B cell (primary cell): ENCODE results near the gene RHOG. TPM values are rescaled to one million over a fixed set of nuclear protein-coding genes. Genes with fewer than 3 reads are reported as not detected.

Source experiments
- ATAC-seq: fragments of 200-7000 bp; cut with Tn5 transposase; one replicate; pipeline ENCODE4 v1.10.0; 2021; ENCODE audit warnings: low read depth, mild to moderate bottlenecking, moderate number of reproducible peaks, moderate library complexity
- CTCF ChIA-PET: fragments of 350-600 bp; sonication (Branson Sonifier 250); formaldehyde crosslinking; loops from one replicate; lab custom pipeline; 2021; ENCODE audit warnings: antibody characterized with exemption, inconsistent platforms; lab: Charles Lee
- POLR2A ChIA-PET: fragments of 350-600 bp; sonication (Branson Sonifier 250); formaldehyde crosslinking; loops from one replicate; lab custom pipeline; 2021; ENCODE audit warnings: antibody characterized with exemption; lab: Charles Lee
- DNase-seq: peaks from one replicate; pipeline ENCODE4 v3.0.0; 2013
- H2AFZ ChIP-seq: 2 replicates; pipeline ENCODE4 v1.6.1; 2012; ENCODE audit warnings: mild to moderate bottlenecking, low read depth, low read length; ENCODE audit not compliant: insufficient read depth, poor library complexity, severe bottlenecking
- H3K27ac ChIP-seq, 2 donors: 1 replicate in 1 of 2; 2 replicates in 1 of 2; pipeline ENCODE4 v1.5.1; 2012 to 2013; ENCODE audit warnings: low read length in 2 of 2, mild to moderate bottlenecking in 2 of 2, moderate library complexity in 1 of 2
- H3K27me3 ChIP-seq, 4 experiments: fragments of 200-600 bp in 1 of 4; sonication (generic) in 1 of 4; replicated peaks in 1 of 4; 1 replicate in 2 of 4; 2 replicates in 2 of 4; pipeline versions ENCODE4 v1.6.1 to v1.7.0; 2013 to 2016; ENCODE audit warnings: low read length in 3 of 4, mild to moderate bottlenecking in 2 of 4, mixed read lengths in 1 of 4, moderate library complexity in 1 of 4; ENCODE audit not compliant: insufficient read depth in 4 of 4, control insufficient read depth in 3 of 4; ENCODE audit errors: control extremely low read depth in 1 of 4
- H3K36me3 ChIP-seq, 2 experiments: replicated peaks in 1 of 2; 1 replicate in 1 of 2; 2 replicates in 1 of 2; pipeline versions ENCODE4 v1.6.1 to v1.7.1; 2013; ENCODE audit warnings: low read length in 1 of 2; ENCODE audit not compliant: insufficient read depth in 2 of 2, control insufficient read depth in 1 of 2; ENCODE audit errors: control extremely low read depth in 1 of 2, extremely low read depth in 1 of 2
- H3K4me1 ChIP-seq, 2 donors: fragments of 200-600 bp in 1 of 2; sonication (generic) in 1 of 2; 1 replicate in 1 of 2; 2 replicates in 1 of 2; pipeline versions ENCODE4 v1.5.1 to v1.6.1; 2013 to 2017; ENCODE audit warnings: low read length in 2 of 2; ENCODE audit not compliant: control insufficient read depth in 2 of 2, insufficient read depth in 2 of 2
- H3K4me2 ChIP-seq: replicated peaks from 2 replicates; pipeline ENCODE3; 2012; ENCODE audit warnings: mild to moderate bottlenecking, low read depth, low read length; ENCODE audit not compliant: poor library complexity, severe bottlenecking
- H3K4me3 ChIP-seq, 5 experiments: fragments of 200-600 bp in 1 of 5; sonication (generic) in 1 of 5; 1 replicate in 3 of 5; 2 replicates in 2 of 5; pipeline versions ENCODE4 v1.5.1 to v1.7.0; 2011 to 2016; ENCODE audit warnings: low read length in 4 of 5, mild to moderate bottlenecking in 4 of 5, low read depth in 2 of 5, control low read depth in 1 of 5, moderate library complexity in 1 of 5; ENCODE audit not compliant: insufficient read depth in 1 of 5; ENCODE audit errors: control extremely low read depth in 1 of 5, extremely low read depth in 1 of 5
- H3K79me2 ChIP-seq: fragments of 200-600 bp; sonication (generic); one replicate; pipeline ENCODE4 v1.6.0; 2016; ENCODE audit warnings: low read length; ENCODE audit not compliant: control insufficient read depth, insufficient read depth
- H3K9ac ChIP-seq: fragments of 200-600 bp; sonication (generic); 2 replicates; pipeline ENCODE4 v1.6.1; 2017; ENCODE audit warnings: mild to moderate bottlenecking, low read length, moderate library complexity
- H3K9me3 ChIP-seq, 3 donors: one replicate each; pipeline versions ENCODE4 v1.6.1 to v1.7.1; 2013; ENCODE audit warnings: low read length in 2 of 3; ENCODE audit not compliant: control insufficient read depth in 2 of 3, insufficient read depth in 1 of 3; ENCODE audit errors: control extremely low read depth in 1 of 3
- H4K20me1 ChIP-seq: 2 replicates; pipeline ENCODE4 v1.6.0; 2012; ENCODE audit warnings: mild to moderate bottlenecking, low read length; ENCODE audit not compliant: insufficient read depth, control insufficient read depth, poor library complexity, severe bottlenecking
- H3K27ac Mint-ChIP-seq: one replicate; pipeline ENCODE4 v1.8.0; 2021; ENCODE audit warnings: mixed read lengths
- H3K27me3 Mint-ChIP-seq: one replicate; pipeline ENCODE4 v1.8.0; 2021; ENCODE audit warnings: mixed read lengths
- H3K4me1 Mint-ChIP-seq: one replicate; pipeline ENCODE4 v1.8.0; 2021; ENCODE audit warnings: mixed read lengths
- H3K4me3 Mint-ChIP-seq: one replicate; pipeline ENCODE4 v1.8.0; 2021; ENCODE audit warnings: mixed read lengths
- H3K9me3 Mint-ChIP-seq: one replicate; pipeline ENCODE4 v1.8.0; 2022; ENCODE audit warnings: mixed read lengths; ENCODE audit not compliant: insufficient read depth
- CTCF ChIP-seq: fragments of 200-600 bp; IDR thresholded peaks from one replicate; pipeline ENCODE4 v1.8.0; 2022; ENCODE audit warnings: antibody characterized with exemption, mild to moderate bottlenecking
- EZH2 ChIP-seq: IDR thresholded peaks from 2 replicates; pipeline ENCODE4 v1.6.1; 2012; ENCODE audit warnings: borderline replicate concordance, low read depth, mild to moderate bottlenecking, moderate library complexity, low read length; ENCODE audit not compliant: insufficient read depth, poor library complexity, severe bottlenecking
- WGBS: methylation state at CpG from one replicate; pipeline ENCODE4 v1.1.5; 2013; ENCODE audit warnings: missing lambda C conversion rate; ENCODE audit not compliant: insufficient coverage; 5-methylcytosine and 5-hydroxymethylcytosine counted together
- intact Hi-C: fragments of 100-400 bp; cut with micrococcal nuclease; formaldehyde crosslinking; loops from one replicate; pipeline ENCODE4 v1.10.0; 2022
- polyA plus RNA-seq: library from polyadenylated mRNA; depleted of rRNA; stranded (reverse); fragments of >200 nt; gene quantifications from 2 replicates; pipeline ENCODE4 v1.2.3, GENCODE V29; 2012
- total RNA-seq, 2 donors: library from RNA; stranded (reverse); fragments of 120-200 nt in 1 of 2; gene quantifications; 1 replicate in 1 of 2; 2 replicates in 1 of 2; pipeline versions ENCODE4 v1.2.3 to v1.2.4, GENCODE V29; 2013 to 2022

RHOG gene
- total and polyA plus RNA-seq, 2 donors (not counting 1 experiment from before 2014, with no cell fraction given), result 102 to 141 TPM

GRCh38 chr11:3877364-3878257 lies 36.9 kb upstream of the RHOG start:
- ATAC-seq, result no peak
- H3K27ac ChIP-seq, result peak overlapping the region; percentile 46 to 93
- H3K27me3 Mint-ChIP-seq, result no peaks in the 10 kb centered on the region

More at GRCh38 chr11:3877364-3878257, 36.9 kb upstream of the RHOG start:
- Histone ChIP-seq H4K20me1 (peaks cover 14% of the 10 kb centered on the region), H3K27me3 (no peaks in the 10 kb centered on the region), H3K36me3 (no peaks in the 10 kb centered on the region), H3K79me2 (peaks cover 98% of the 10 kb centered on the region), H3K9me3 (no peaks in the 10 kb centered on the region), H3K9ac (no peak overlapping the region), H3K4me1 (peaks cover 75 to 87% of the 10 kb centered on the region in 2 donors), H2AFZ (no peak overlapping the region), H3K4me2 (peak overlapping the region; percentile 20), H3K4me3 (no peak overlapping the region)
- Mint-ChIP-seq H3K4me3 (peak overlapping the region; percentile 58), H3K4me1 (peaks cover 82% of the 10 kb centered on the region), H3K27ac (peak overlapping the region; percentile 90), H3K9me3 (no peaks in the 10 kb centered on the region)
- intact Hi-C loops, result no loop called here
- WGBS, result 77% methylated on average over 4 of the region's 8 CpGs
- no peak for DNase-seq
- ChIA-PET POLR2A (interaction anchor here (0.7 to 1.8 kb wide), 4 partner anchors 9 to 47 kb away, joined by 3 to 16 read pairs (median 4); partner anchors contain the start of gene STIM1), CTCF (interaction anchor here (0.6 to 36.8 kb wide), 8 partner anchors 12 to 195 kb away, joined by 3 to 662 read pairs (median 6); partner anchors contain the start of genes RHOG and STIM1)
- TF ChIP-seq CTCF (no peak), EZH2 (no peak)
